HCT116 (cell line): ENCODE data around the gene ARHGAP35.

Source experiments
- CTCF ChIP-seq, 3 experiments: fragments of 200-600 bp in 1 of 3; sonication (generic) in 1 of 3; IDR thresholded peaks in 2 of 3; conservative IDR thresholded peaks in 1 of 3; 2 replicates each; pipeline ENCODE4 v1.5.1; 2012 to 2017; ENCODE audit warnings: low read depth in 2 of 3, low read length in 2 of 3, antibody characterized with exemption in 1 of 3, borderline replicate concordance in 1 of 3, control low read depth in 1 of 3, mild to moderate bottlenecking in 1 of 3, mixed read lengths in 1 of 3, mixed run types in 1 of 3, moderate library complexity in 1 of 3; ENCODE audit not compliant: insufficient read depth in 1 of 3
- EZH2 ChIP-seq: fragments of 200-600 bp; sonication (generic); IDR thresholded peaks from 2 replicates; pipeline ENCODE4 v1.6.1; 2017; ENCODE audit warnings: antibody characterized with exemption, mixed run types
- POLR2AphosphoS5 ChIP-seq: IDR thresholded peaks from 2 replicates; pipeline ENCODE4 v1.6.1; 2011; ENCODE audit warnings: mild to moderate bottlenecking, low read depth, low read length, moderate library complexity
- REST ChIP-seq: IDR thresholded peaks from 2 replicates; pipeline ENCODE4 v1.6.1; 2012; ENCODE audit warnings: low read depth
- YY1 ChIP-seq: IDR thresholded peaks from 2 replicates; pipeline ENCODE4 v1.6.1; 2011; ENCODE audit warnings: low read length, low read depth, moderate library complexity, mild to moderate bottlenecking; ENCODE audit not compliant: insufficient replicate concordance; ENCODE audit errors: extremely low read depth
- ZNF274 ChIP-seq: fragments of 200-500 bp; sonication (Bioruptor generic); IDR thresholded peaks from 2 replicates; pipeline ENCODE4 v1.6.1; 2014; ENCODE audit warnings: mild to moderate bottlenecking, low read depth, low read length, inconsistent platforms

- no peak for TF ChIP-seq ZNF274
- TF ChIP-seq CTCF (IDR thresholded peaks at IDR 0.05 in 2 of 3, conservative IDR thresholded peaks at IDR 0.05 in 1 of 3; ENCODE audit: borderline replicate concordance in 1 of 3, insufficient read depth in 1 of 3, low read depth in 2 of 3, low read length in 2 of 3) = no peak
- no peak for TF ChIP-seq REST
- TF ChIP-seq YY1 = no peak
- TF ChIP-seq POLR2AphosphoS5 = no peak
- TF ChIP-seq EZH2 = no peak
These were observed 21.2 kb downstream of the ARHGAP35 start for GRCh38 chr19:46882034-46882433.
